Measurements from ENCODE around the gene ADGRG1.

Gene ADGRG1

DNA sequence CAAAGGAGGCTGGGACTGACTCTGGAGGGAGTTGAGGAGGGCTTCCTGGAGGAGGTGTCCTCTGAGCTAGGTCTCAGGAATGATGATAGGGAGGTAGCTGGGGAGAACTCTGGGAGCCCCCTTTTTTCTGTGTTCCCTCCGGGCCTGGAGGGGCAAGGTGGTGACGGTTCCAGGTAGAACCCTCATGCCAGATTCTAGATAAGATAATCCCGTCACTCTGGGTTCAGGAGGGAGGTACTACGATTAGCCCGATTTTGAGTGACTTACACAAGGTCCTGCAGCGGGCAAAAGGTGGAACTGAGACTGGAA is 21.0 kb downstream of the ADGRG1 start:
- H3K4me3 ChIP-seq (ENCODE audit: low read depth, low read length), result no peak overlapping the region
- H3K27me3 ChIP-seq, result no peaks in the 10 kb centered on the region
- DNase-seq, result no peak
- H3K4me1 ChIP-seq, result no peaks in the 10 kb centered on the region
- no peaks in the 10 kb centered on the region for H3K9me3 ChIP-seq
- H3K36me3 ChIP-seq, result no peaks in the 10 kb centered on the region
- TF ChIP-seq, protein P1, sequence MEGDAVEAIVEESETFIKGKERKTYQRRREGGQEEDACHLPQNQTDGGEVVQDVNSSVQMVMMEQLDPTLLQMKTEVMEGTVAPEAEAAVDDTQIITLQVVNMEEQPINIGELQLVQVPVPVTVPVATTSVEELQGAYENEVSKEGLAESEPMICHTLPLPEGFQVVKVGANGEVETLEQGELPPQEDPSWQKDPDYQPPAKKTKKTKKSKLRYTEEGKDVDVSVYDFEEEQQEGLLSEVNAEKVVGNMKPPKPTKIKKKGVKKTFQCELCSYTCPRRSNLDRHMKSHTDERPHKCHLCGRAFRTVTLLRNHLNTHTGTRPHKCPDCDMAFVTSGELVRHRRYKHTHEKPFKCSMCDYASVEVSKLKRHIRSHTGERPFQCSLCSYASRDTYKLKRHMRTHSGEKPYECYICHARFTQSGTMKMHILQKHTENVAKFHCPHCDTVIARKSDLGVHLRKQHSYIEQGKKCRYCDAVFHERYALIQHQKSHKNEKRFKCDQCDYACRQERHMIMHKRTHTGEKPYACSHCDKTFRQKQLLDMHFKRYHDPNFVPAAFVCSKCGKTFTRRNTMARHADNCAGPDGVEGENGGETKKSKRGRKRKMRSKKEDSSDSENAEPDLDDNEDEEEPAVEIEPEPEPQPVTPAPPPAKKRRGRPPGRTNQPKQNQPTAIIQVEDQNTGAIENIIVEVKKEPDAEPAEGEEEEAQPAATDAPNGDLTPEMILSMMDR (IDR thresholded peaks at IDR 0.05; ENCODE audit: low read depth, low read length), result no peak

DNA sequence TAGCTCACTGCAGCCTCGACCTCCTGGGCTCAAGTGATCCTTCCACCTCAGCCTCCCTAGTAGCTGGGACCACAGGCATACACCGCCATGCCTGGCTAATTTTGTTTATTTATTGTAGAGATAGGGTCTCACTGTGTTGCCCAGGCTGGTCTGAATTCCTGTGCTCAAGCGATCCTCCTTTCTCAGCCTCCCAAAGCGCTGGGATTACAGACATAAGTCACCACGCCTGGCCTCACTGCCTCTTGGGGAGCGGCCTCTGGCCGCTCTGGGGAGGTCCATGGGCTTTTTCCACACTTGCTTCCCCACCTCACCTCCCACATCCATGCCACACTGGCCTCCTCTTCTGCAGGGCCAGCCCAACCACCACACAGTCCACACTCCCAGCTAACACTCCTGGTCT is 21.4 kb downstream of the ADGRG1 start:
- H3K27me3 ChIP-seq, result no peaks in the 10 kb centered on the region
- DNase-seq, result no peak
- no peaks in the 10 kb centered on the region for H3K36me3 ChIP-seq
- TF ChIP-seq, protein P1 (IDR thresholded peaks at IDR 0.05; ENCODE audit: low read depth, low read length), result no peak
- no peak overlapping the region for H3K4me3 ChIP-seq (ENCODE audit: low read depth, low read length)
- H3K4me1 ChIP-seq, result no peaks in the 10 kb centered on the region
- H3K9me3 ChIP-seq, result no peaks in the 10 kb centered on the region

DNA sequence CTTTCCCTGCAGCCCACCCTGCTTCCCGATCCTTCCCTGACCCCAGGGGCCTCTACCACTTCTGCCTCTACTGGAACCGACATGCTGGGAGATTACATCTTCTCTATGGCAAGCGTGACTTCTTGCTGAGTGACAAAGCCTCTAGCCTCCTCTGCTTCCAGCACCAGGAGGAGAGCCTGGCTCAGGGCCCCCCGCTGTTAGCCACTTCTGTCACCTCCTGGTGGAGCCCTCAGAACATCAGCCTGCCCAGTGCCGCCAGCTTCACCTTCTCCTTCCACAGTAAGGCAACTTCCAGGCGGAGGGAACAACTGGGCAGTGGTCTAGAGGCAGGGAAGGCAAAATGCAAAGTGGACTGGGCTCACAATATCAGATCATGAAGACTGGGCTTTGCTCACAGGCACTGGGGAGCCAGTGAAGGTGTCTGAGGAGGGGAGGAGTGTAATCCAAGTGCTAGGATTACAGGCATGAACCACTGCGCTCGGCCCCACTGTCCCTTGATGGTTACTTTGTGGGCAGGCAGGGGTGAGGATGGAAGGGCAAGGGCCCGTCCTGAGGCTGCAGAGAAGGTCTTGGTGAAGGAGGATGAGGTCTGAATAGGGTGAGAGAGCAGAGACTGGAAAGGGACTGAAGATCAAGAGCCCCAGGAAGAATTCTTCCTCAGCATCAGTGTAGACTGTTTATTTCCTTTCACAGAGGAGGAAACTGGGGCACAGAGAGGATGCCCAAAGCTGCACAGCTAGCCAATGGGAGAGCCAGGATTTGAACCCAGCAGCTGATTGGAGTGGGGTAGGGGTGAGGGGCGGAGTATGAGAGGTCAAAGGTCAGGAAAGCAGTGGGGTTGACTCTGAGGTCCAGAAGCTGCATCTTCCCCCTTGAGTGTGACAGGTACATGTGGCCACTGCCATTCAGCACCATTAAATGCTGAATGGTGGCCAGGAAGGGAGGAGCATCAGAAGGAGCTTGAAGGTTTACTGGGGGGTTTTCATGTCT is 23.2 kb downstream of the ADGRG1 start:
- TF ChIP-seq, protein P1 (IDR thresholded peaks at IDR 0.05; ENCODE audit: low read depth, low read length), result no peak
- no peaks in the 10 kb centered on the region for H3K9me3 ChIP-seq
- H3K4me3 ChIP-seq (ENCODE audit: low read depth, low read length), result no peak overlapping the region
- no peaks in the 10 kb centered on the region for H3K36me3 ChIP-seq
- no peaks in the 10 kb centered on the region for H3K4me1 ChIP-seq
- no peaks in the 10 kb centered on the region for H3K27me3 ChIP-seq
- no peak for DNase-seq

DNA sequence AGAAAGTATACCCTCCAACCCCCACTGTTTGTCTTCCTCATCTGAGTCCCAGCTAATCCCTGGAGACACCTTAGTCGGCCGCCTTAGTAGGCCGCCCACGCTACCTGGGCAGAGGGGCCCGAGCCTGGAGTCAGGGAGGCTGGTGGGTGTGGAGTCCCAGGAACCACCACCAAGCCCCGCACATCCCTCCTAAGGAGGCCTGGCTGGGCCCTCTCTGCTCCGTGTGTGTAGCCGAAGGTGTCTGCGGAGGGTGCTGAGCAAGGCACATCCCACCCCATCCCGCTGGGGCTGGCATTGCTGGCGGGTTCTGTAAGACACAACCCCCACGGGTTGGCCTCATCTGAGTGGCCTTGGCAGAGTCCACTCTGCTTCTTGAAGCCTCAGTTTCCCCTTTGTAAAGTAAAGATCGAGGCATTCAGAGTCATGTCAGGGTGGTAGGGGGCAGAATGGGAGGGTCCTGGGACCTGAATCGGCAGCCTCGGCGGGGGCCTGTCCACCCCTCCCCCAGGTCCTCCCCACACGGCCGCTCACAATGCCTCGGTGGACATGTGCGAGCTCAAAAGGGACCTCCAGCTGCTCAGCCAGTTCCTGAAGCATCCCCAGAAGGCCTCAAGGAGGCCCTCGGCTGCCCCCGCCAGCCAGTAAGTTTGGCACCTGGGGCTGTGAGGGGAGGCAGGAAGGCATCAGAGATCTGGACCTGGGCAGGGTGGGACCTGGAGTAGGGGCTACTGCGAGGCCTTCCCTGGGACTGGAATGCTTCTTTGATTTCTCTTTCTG is 24.5 kb downstream of the ADGRG1 start:
- TF ChIP-seq, protein P1 (IDR thresholded peaks at IDR 0.05; ENCODE audit: low read depth, low read length), result no peak
- Histone ChIP-seq H3K4me1 (no peaks in the 10 kb centered on the region), H3K27me3 (no peaks in the 10 kb centered on the region), H3K9me3 (no peaks in the 10 kb centered on the region), H3K36me3 (no peaks in the 10 kb centered on the region), H3K4me3 (ENCODE audit: low read depth, low read length) (no peak overlapping the region)
- no peak for DNase-seq

DNA sequence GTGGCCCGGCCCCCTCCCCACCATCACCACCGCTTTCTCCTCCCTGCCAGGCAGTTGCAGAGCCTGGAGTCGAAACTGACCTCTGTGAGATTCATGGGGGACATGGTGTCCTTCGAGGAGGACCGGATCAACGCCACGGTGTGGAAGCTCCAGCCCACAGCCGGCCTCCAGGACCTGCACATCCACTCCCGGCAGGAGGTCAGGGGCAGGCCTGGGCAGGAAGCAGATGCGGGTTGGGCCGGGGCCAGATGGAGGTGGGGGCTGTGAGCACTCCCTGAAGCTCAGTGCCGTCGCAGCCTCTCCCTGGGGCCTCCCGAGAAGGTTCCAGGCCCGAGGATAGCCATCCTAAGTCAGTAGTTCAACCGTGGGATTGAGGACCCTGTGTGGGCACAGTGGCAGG is 25.5 kb downstream of the ADGRG1 start:
- H3K4me3 ChIP-seq (ENCODE audit: low read depth, low read length), result no peak overlapping the region
- no peaks in the 10 kb centered on the region for H3K36me3 ChIP-seq
- TF ChIP-seq, protein P1 (IDR thresholded peaks at IDR 0.05; ENCODE audit: low read depth, low read length), result no peak
- peak; percentile 46 for DNase-seq
- H3K9me3 ChIP-seq, result no peaks in the 10 kb centered on the region
- no peaks in the 10 kb centered on the region for H3K27me3 ChIP-seq
- H3K4me1 ChIP-seq, result no peaks in the 10 kb centered on the region
